CD4-positive, alpha-beta T cell treated with Interleukin-15 for 4 hours (primary cell): ENCODE data around the gene NAA16.

ENCODE experiments used
- DNase-seq: peaks from one replicate; pipeline ENCODE4 v3.0.0-alpha.2; 2020; ENCODE audit warnings: low spot score

The NAA16 gene

GRCh38 chr13:41304551-41304950 is 6.5 kb upstream of the NAA16 start:
- DNase-seq = no peak

GRCh38 chr13:41306271-41307145 is 4.6 kb upstream of the NAA16 start:
- DNase-seq = no peak

GRCh38 chr13:41307884-41308640 is 3.0 kb upstream of the NAA16 start:
- DNase-seq = no peak

GRCh38 chr13:41311406-41312175 is 524 bp downstream of the NAA16 start:
- peak; percentile 33 for DNase-seq

GRCh38 chr13:41312176-41312500 is 1.1 kb downstream of the NAA16 start:
- DNase-seq = no peak

DNA sequence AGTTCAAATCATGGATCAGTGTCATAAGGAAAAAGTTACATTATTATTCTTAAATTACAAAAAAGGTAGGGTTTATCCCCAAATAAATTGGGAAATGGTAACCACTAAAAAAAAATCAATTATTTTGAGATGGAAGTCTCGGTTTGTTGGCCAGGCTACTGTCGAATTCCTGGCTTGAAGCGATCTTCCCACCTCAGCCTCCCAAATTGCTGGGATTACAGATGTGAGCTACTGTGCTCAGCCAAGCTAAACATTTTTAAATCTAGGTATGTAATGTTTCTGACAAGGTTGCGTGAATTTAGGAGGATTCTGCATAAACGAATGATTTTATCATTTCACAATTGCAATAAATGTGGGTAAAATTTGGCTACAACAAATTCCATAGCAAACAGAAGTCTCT is 2.0 kb downstream of the NAA16 start:
- no peak for DNase-seq

DNA sequence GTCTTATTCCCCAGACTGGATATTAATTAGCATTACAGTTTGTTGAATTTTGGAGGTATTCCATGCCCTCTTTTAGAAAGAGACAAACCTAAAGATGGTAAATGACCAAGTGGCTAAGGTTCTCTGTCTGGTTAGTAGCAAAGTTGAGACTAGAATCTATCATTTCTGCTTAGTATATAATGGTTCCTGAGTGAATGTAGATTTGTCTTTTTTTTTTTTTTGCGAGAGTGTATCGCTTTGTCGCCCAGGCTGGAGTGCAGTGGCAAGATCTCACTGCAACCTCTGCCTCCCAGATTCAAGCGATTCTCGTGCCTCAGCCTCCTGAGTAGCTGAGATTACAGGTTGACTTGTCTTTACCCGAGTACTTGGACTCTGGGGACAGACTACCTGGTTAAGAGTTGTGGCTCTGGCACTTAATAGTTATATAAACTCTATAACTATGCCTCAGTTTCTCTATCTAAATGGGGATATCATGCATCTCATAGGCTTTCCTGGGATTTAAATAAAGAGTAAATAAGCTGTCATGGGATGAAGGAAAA is 2.7 kb downstream of the NAA16 start:
- DNase-seq = no peak

- DNase-seq = no peak
Measured at GRCh38 chr13:41315443-41316047, 4.5 kb downstream of the NAA16 start.

DNA sequence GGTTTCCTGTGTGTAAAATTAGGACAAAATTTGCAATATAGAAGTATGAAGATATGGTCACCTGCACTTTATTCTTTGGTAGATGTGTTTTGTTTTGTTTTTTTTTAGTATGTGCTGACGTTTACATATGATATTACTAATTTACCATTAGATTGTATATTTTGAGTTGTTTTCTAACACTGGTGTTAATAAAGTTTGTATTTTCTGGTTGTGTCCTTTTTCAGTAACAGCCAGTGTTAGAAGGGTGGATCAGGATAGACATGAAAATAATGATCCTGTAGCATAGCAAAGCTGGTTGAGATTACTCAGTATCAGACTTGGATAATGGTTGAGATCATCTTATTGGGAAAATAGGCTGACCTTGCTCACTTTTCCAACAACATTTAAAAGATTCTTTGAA is 6.2 kb downstream of the NAA16 start:
- no peak for DNase-seq

DNA sequence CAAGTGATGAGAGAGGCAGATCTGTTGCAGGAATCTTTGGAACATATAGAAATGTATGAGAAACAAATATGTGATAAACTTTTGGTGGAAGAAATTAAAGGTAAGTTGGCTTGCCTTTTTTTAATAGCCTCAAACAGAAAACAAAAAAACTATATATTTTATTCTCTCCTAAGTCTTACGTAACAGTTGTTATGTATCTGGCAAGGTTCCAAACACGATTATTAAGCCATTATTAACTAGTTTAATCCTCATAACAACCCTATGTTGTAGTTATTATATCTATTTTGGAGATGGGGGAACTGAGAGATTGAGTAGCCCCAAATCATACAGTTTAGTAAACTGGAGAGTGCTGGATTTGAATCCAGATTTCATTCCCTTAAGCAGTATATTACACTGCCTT is 14.7 kb downstream of the NAA16 start:
- no peak for DNase-seq

- no peak for DNase-seq
Measured at GRCh38 chr13:41326661-41327060, 15.6 kb downstream of the NAA16 start.

- no peak for DNase-seq
Measured at GRCh38 chr13:41327994-41328790, 17.1 kb downstream of the NAA16 start.

- DNase-seq = no peak
Measured at GRCh38 chr13:41332829-41333228, 21.8 kb downstream of the NAA16 start.

DNA sequence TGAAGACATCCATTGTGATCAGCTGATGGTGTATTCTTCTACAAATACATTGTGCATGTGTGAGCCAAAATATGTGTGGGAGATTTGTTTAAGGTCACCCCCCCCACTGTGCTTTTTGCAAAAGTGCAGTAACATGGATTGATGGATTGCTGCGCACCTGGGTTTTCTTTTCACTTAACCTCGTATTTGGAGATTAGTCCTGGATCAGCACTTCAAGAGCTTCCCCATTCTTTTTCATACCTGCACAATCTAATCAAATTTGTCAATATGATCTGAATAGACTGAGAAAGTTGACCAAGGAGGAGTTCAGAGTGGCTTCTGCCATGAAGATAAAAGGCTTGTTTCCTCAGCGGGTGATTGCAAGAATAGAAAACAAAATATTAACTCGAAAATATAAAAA is 23.7 kb downstream of the NAA16 start:
- no peak for DNase-seq

GRCh38 chr13:41344358-41344757 is 33.3 kb downstream of the NAA16 start:
- no peak for DNase-seq

GRCh38 chr13:41345165-41345913 is 34.3 kb downstream of the NAA16 start:
- peak; percentile 5 for DNase-seq

DNA sequence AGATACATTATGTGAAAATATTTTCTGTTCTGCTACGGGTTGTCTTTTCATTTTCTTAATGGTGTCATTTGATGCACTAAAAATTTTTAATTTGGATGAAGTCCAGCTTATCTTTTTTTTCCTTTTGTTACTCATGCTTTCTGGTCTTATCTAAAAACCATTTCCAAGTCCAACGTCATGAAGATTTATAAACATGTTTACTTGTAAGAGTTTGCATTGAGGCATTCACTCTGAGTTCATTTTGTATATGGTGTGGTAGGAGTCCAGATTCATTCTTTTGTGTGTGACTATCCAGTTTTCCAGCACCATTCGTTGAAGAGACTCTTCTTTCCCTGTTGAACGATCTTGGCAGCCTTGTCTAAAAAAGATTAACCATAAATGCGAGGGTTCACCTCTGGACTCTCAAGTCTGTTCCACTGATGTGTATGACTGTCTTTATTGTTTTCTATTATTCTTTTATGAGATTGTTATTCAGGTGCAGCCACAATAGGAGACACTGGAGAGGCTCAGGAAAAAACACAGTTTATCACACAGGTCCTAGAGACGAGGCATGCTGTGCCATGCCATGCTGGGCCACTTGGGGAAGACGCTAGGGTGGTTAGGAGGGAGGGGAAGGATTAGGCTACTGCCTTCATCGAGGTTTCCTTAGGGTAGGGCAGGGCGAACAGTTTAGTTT is 35.0 kb downstream of the NAA16 start:
- no peak for DNase-seq

DNA sequence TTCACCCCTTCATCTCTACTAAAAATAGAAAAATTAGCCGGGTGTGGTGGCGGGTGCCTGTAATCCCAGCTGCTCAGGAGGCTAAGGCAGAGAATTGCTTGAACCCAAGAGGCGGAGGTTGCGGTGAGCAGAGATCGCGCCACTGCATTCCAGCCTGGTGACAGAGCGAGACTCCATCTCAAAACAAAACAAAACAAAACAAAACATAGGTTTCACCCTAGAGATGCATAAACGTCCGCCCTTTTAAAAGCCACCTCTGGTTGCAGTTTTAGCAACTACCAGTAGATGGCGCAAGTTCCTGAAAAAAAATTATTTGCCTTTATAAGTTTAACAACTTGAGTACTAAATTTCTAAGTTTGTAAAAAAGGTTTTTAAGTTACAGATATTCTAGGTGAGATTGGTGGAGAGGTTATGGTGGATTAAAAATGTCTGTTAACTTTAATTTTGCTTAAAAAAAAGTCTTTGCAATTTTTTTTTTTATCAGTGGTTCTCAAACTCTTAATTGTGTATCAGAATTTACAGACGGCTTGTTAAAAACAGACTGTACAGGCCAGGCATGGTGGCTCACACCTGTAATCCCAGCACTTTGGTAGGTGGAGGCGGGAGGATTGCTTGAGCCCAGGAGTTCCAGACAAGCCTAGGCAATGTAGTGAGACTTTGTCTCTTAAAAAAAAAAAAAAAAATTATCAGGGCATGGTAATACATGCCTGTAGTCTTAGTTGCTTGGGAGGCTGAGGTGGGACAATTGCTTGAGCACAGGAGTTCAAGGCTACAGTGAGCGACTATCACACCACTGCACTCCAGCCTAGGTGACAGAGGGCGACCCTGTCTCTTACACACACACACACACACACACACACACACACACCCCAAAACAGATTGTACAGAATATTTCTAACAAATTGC is 42.1 kb downstream of the NAA16 start:
- DNase-seq = peak; percentile 88

DNA sequence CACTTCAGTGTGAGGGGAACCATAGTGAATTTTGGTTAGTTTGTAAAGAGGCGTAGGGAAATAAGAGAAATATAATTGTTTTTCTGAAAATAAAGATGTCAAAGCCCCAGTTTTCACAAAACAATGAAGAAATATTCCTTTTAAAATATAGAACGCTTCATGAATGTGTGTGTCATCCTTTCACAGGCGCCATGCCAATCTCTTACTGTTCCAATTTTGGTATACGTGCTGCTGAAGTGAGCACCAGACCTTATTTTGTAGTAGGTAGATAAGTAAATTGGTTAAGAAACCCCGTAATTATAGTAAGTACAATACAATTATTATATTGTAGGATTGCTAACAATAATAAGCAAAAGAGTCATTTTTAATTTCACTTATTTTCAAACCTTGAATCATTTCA is 43.3 kb downstream of the NAA16 start:
- DNase-seq = no peak
